T-helper 17 cell (primary cell): ENCODE measurements around the gene GP1BB. TPM values are rescaled to one million over a fixed set of nuclear protein-coding genes. Genes with fewer than 3 reads are reported as not detected.
A peak's percentile ranks its signal among the peaks of the same experiment; 100 is the strongest.
"Not testable (repeated sequence)": the region's sequence is repeated elsewhere in the genome, so short reads cannot be mapped to it uniquely, and the experiment has no call there.

Experiments used
- ATAC-seq: fragments of 150-1000 bp; cut with Tn5 transposase; 2 replicates; pipeline ENCODE4 v1.10.0; 2021; ENCODE audit warnings: mild to moderate bottlenecking, moderate library complexity
- DNase-seq, 3 donors: peaks; one replicate each; pipeline versions ENCODE4 v3.0.0 to v3.0.0-alpha.2; 2020 to 2021
- H3K9me3 ChIP-seq: one replicate; pipeline ENCODE4 v1.7.0; 2013; ENCODE audit warnings: low read length, mild to moderate bottlenecking; ENCODE audit not compliant: control insufficient read depth, poor library complexity, severe bottlenecking
- H3K27ac Mint-ChIP-seq: one replicate; pipeline ENCODE4 v1.8.0; 2022; ENCODE audit warnings: mild to moderate bottlenecking, moderate library complexity, mixed read lengths
- H3K27me3 Mint-ChIP-seq: one replicate; pipeline ENCODE4 v1.8.0; 2022; ENCODE audit warnings: mixed read lengths
- H3K36me3 Mint-ChIP-seq: one replicate; pipeline ENCODE4 v1.8.0; 2022; ENCODE audit warnings: low read depth, mixed read lengths
- H3K4me1 Mint-ChIP-seq: one replicate; pipeline ENCODE4 v1.8.0; 2022; ENCODE audit warnings: mild to moderate bottlenecking, mixed read lengths
- H3K4me3 Mint-ChIP-seq: one replicate; pipeline ENCODE4 v1.8.0; 2022; ENCODE audit warnings: mild to moderate bottlenecking, moderate library complexity, mixed read lengths
- total RNA-seq, 4 donors: library from RNA in 2 of 4; stranded (reverse) in 2 of 4; gene quantifications; one replicate each; pipeline ENCODE4 v1.2.3 and lab custom pipeline; 2022 to 2026

The GP1BB gene
- total RNA-seq, 2 donors from 2014 or later, result 3.5 to 113 TPM

DNA sequence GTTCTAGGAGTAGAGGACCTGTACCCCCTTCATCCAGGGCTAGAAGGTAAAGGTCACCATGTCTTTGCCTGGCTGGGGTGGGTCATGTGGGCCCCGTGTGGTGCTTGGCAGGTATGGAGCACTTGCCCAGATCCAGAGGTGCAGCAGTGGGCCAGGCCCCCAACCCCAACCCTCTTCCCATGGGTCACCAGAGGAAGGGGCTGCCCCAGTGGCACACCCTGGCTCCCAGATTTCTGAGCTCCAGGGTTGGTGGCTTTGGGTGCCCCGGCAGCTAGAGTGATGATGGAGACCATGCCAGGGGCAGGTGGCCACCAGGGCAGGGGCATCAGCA is 2.4 kb upstream of the GP1BB start:
- DNase-seq (no peak), ATAC-seq (no peak)
- H3K27ac Mint-ChIP-seq, result no peak overlapping the region
- H3K4me3 Mint-ChIP-seq, result peak overlapping the region; percentile 59
- H3K4me1 Mint-ChIP-seq, result peaks cover 7% of the 10 kb centered on the region
- no peaks in the 10 kb centered on the region for H3K9me3 ChIP-seq
- peaks cover 47% of the 10 kb centered on the region for H3K27me3 Mint-ChIP-seq
- peaks cover 8% of the 10 kb centered on the region for H3K36me3 Mint-ChIP-seq

GRCh38 chr22:19721330-19722177 is 1.8 kb upstream of the GP1BB start:
- H3K9me3 ChIP-seq, result no peaks in the 10 kb centered on the region
- ATAC-seq (no peak), DNase-seq (no peak)
- Mint-ChIP-seq H3K27ac (no peak overlapping the region), H3K4me1 (peaks cover 7% of the 10 kb centered on the region), H3K4me3 (peak overlapping the region; percentile 59), H3K27me3 (peaks cover 47% of the 10 kb centered on the region), H3K36me3 (peaks cover 8% of the 10 kb centered on the region)

GRCh38 chr22:19722178-19722981 is 959 bp upstream of the GP1BB start:
- DNase-seq (no peak), ATAC-seq (no peak)
- H3K27me3 Mint-ChIP-seq, result peaks cover 47% of the 10 kb centered on the region
- peaks cover 7% of the 10 kb centered on the region for H3K4me1 Mint-ChIP-seq
- no peaks in the 10 kb centered on the region for H3K9me3 ChIP-seq
- H3K36me3 Mint-ChIP-seq, result peaks cover 8% of the 10 kb centered on the region
- H3K27ac Mint-ChIP-seq, result no peak overlapping the region
- no peak overlapping the region for H3K4me3 Mint-ChIP-seq

DNA sequence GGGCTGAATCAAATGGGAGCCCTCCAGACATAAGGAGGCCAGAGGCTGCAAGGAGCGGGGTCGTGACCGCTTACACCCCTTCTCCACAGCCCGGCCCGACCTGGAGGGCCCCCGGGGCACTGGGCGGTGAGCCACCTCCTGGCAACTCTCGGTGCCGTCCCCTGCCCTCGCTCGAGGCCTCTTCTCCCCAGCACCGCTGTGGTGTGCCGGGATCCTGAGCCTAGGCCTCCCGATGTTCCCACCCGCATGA is 432 bp upstream of the GP1BB start:
- H3K27me3 Mint-ChIP-seq, result peaks cover 51% of the 10 kb centered on the region
- H3K27ac Mint-ChIP-seq, result no peak overlapping the region
- DNase-seq (no peak), ATAC-seq (no peak)
- H3K9me3 ChIP-seq, result no peaks in the 10 kb centered on the region
- peak overlapping the region; percentile 79 for H3K4me3 Mint-ChIP-seq
- peaks cover 8% of the 10 kb centered on the region for H3K36me3 Mint-ChIP-seq
- peaks cover 4% of the 10 kb centered on the region for H3K4me1 Mint-ChIP-seq

GRCh38 chr22:19723983-19724827 is 866 bp downstream of the GP1BB start:
- ATAC-seq (peak; percentile 74), DNase-seq (no peak)
- H3K36me3 Mint-ChIP-seq, result peaks cover 8% of the 10 kb centered on the region
- no peaks in the 10 kb centered on the region for H3K9me3 ChIP-seq
- H3K4me1 Mint-ChIP-seq, result peaks cover 4% of the 10 kb centered on the region
- H3K27ac Mint-ChIP-seq, result no peak overlapping the region
- H3K27me3 Mint-ChIP-seq, result peaks cover 51% of the 10 kb centered on the region
- peak overlapping the region; percentile 73 for H3K4me3 Mint-ChIP-seq

- H3K27ac Mint-ChIP-seq, result no peak overlapping the region
- ATAC-seq (no peak), DNase-seq (no peak)
- peaks cover 42% of the 10 kb centered on the region for H3K27me3 Mint-ChIP-seq
- H3K4me3 Mint-ChIP-seq, result peak overlapping the region; percentile 73
- peaks cover 2% of the 10 kb centered on the region for H3K4me1 Mint-ChIP-seq
- peaks cover 8% of the 10 kb centered on the region for H3K36me3 Mint-ChIP-seq
- H3K9me3 ChIP-seq, result no peaks in the 10 kb centered on the region
These were observed 1.8 kb downstream of the GP1BB start for GRCh38 chr22:19724927-19725661.

DNA sequence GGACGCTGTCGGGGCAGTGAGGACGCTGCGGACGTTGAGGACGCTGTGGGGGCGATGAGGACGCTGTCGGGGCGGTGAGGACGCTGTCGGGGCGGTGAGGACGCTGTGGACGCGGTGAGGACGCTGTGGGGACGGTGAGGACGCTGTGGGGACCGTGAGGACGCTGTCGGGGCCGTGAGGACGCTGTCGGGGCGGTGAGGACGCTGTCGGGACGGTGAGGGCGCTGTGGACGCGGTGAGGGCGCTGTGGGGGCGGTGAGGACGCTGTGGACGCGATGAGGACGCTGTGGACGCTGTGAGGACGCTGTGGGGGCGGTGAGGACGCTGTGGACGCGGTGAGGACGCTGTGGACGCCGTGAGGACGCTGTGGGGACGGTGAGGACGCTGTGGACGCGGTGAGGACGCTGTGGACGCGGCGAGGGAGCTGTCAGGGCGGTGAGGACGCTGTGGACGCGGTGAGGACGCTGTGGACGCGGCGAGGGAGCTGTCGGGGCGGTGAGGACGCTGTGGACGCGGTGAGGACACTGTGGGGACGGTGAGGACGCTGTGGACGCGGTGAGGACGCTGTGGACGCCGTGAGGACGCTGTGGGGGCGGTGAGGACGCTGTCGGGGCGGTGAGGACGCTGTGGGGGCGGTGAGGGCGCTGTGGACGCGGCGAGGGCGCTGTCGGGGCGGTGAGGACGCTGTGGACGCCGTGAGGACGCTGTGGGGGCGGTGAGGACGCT is 2.9 kb downstream of the GP1BB start:
- H3K4me3 Mint-ChIP-seq, result peak overlapping the region; percentile 59
- H3K9me3 ChIP-seq, DNase-seq, H3K4me1 Mint-ChIP-seq, ATAC-seq, H3K36me3 Mint-ChIP-seq: not testable (repeated sequence)
- peak overlapping the region; percentile 21 for H3K27ac Mint-ChIP-seq
- H3K27me3 Mint-ChIP-seq, result peaks cover 31% of the 10 kb centered on the region

DNA sequence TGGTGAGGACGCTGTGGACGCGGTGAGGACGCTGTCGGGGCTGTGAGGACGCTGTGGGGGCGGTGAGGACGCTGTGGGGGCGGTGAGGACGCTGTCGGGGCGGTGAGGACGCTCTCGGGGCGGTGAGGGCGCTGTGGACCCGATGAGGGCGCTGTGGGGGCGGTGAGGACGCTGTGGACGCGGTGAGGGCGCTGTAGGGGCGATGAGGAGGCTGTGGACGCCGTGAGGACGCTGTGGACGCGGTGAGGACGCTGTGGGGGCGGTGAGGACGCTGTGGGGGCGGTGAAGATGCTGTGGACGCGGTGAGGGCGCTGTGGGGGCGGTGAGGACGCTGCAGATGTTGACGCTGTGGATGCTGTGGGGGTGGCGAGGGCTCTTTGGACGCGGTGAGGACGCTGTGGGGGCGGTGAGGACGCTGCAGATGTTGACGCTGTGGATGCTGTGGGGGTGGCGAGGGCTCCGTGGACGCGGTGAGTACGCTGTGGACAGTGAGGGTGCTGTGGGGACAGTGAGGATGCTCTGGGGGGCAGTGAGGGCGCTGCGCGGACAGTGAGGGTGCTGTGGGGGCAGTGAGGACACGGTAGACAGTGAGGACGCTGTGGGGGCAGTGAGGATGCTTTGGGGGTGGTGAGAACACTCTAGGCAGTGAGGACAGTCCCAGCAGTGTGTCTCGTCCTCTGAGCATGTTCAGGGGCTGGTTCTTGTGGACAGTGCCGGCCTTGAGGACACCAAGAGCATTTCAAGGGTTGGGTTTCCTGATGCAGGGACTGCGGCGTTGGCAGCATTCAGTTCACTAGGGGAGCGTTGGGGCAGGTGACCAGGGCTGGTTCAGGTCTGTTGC is 4.2 kb downstream of the GP1BB start:
- Mint-ChIP-seq H3K4me1 (peaks cover 4% of the 10 kb centered on the region), H3K27ac (no peak overlapping the region), H3K36me3 (peaks cover 4% of the 10 kb centered on the region), H3K4me3 (peak overlapping the region; percentile 75), H3K27me3 (peaks cover 26% of the 10 kb centered on the region)
- H3K9me3 ChIP-seq, result no peaks in the 10 kb centered on the region
- ATAC-seq, result no peak
- no peak for DNase-seq

GRCh38 chr22:19728271-19728670 is 4.9 kb downstream of the GP1BB start:
- Mint-ChIP-seq H3K36me3 (peaks cover 4% of the 10 kb centered on the region), H3K27me3 (peaks cover 19% of the 10 kb centered on the region), H3K27ac (no peak overlapping the region), H3K4me1 (peaks cover 4% of the 10 kb centered on the region), H3K4me3 (no peak overlapping the region)
- ATAC-seq (no peak), DNase-seq (no peak)
- no peaks in the 10 kb centered on the region for H3K9me3 ChIP-seq

DNA sequence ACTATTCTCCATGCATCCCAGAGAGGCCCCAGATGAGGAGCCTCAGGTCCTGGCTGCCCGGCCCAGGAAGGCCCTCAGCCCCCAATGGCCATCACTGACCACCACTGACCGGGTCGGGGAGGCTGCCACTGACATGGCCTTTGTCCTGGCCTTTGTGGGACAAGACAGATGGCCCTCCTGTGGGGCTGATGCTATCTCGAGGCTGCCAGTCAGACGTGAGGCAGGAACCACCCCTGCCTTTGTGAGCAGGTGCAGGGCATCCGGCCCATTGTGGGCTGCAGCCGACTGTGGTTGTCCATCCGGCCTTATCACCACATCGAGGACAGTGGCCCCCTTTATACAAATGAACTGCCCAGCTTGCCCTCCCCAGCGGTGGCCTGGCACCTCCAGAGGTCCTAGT is 5.5 kb downstream of the GP1BB start:
- peaks cover 4% of the 10 kb centered on the region for H3K4me1 Mint-ChIP-seq
- peaks cover 16% of the 10 kb centered on the region for H3K27me3 Mint-ChIP-seq
- ATAC-seq, result no peak
- H3K9me3 ChIP-seq, result no peaks in the 10 kb centered on the region
- no peak for DNase-seq
- peaks cover 4% of the 10 kb centered on the region for H3K36me3 Mint-ChIP-seq
- no peak overlapping the region for H3K27ac Mint-ChIP-seq
- H3K4me3 Mint-ChIP-seq, result no peak overlapping the region

DNA sequence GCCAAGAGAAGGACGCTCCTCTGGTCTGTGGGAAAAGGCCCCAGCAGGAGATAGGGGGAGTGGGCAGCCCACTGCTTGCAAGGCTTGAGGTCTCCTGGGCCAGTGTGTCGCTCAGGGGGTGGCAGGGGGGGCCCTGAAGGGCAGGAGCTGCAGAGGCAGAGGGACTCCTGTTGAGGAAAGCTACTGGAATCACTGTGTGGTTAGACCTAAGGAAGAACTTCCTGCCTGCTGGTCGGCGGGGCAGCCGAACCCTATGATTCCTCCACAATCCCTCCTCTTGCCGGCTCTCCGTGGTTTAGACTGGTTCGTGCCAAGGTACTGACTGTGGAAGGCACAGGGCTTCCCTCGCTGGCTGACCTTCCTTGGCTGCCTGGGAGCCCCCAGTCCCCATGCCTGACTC is 6.2 kb downstream of the GP1BB start:
- Mint-ChIP-seq H3K36me3 (peaks cover 4% of the 10 kb centered on the region), H3K4me1 (peaks cover 4% of the 10 kb centered on the region), H3K27me3 (peaks cover 16% of the 10 kb centered on the region), H3K27ac (no peak overlapping the region), H3K4me3 (no peak overlapping the region)
- H3K9me3 ChIP-seq, result no peaks in the 10 kb centered on the region
- no peak for DNase-seq
- no peak for ATAC-seq

DNA sequence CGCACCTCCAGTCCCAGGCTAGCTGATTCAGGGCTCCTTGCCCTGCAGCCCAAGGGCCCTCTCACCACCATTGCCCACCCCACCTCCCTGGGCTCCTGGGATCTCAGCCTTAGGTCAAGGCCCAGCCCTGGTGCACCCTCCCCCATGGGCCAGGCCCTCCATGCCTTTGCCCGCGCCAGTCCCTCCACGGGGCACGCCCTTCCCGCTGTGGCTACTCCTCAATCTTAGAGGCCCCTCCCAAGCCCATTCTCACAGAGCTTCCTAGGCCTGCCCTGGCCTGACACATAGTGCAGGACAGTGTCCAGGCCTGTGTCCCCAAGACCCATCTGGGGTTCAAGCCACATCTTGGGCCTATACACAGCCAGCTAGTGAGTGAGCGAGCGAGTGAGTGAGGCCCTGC is 6.9 kb downstream of the GP1BB start:
- peak; percentile 14 for ATAC-seq
- Mint-ChIP-seq H3K27me3 (peaks cover 9% of the 10 kb centered on the region), H3K4me3 (no peak overlapping the region)

More for the DNA sequence above, 6.9 kb downstream of the GP1BB start:
- H3K9me3 ChIP-seq, result no peaks in the 10 kb centered on the region
- Mint-ChIP-seq H3K36me3 (peaks cover 3% of the 10 kb centered on the region), H3K4me1 (peaks cover 2% of the 10 kb centered on the region), H3K27ac (peak overlapping the region; percentile 16)
- no peak for DNase-seq
